Ovary (tissue), 3 donors: Measurements from ENCODE around the gene RNU2-63P.

Source experiments
- CTCF ChIP-seq, 3 donors: fragments of 450-650 bp in 2 of 3; fragments of 200-600 bp in 1 of 3; IDR thresholded peaks; one replicate each; pipeline versions ENCODE4 v1.5.1 to v1.8.0; 2016 to 2022; ENCODE audit warnings: antibody characterized with exemption in 3 of 3, mild to moderate bottlenecking in 1 of 3
- EP300 ChIP-seq: sonication (generic); formaldehyde crosslinking; IDR thresholded peaks from one replicate; pipeline ENCODE4 v1.6.1; 2017; ENCODE audit warnings: antibody characterized with exemption
- POLR2A ChIP-seq: fragments of 450-650 bp; IDR thresholded peaks from one replicate; pipeline ENCODE4 v1.6.1; 2017; ENCODE audit warnings: antibody characterized with exemption, mild to moderate bottlenecking, moderate library complexity
- donor health status: DM: no; HTN: no; CAD: no.

GRCh38 chr2:88002359-88002707 is 14.0 kb downstream of the RNU2-63P start:
- no peak for TF ChIP-seq POLR2A
- no peak for TF ChIP-seq CTCF (IDR thresholded peaks at IDR 0.05)
- TF ChIP-seq EP300 = no peak
